HepG2 (cell line): ENCODE measurements around the gene ZMYM4. TPM values are rescaled to one million over a fixed set of nuclear protein-coding genes. Genes with fewer than 3 reads are reported as not detected.

Experiments
- ATAC-seq: fragments of 200-7000 bp; cut with Tn5 transposase; 3 replicates; pipeline ENCODE4 v1.9.1; 2020; ENCODE audit warnings: mild to moderate bottlenecking, moderate library complexity
- BruUV-seq: library from RNA; stranded (reverse); fragments of 400-500 nt; replicated peaks from 2 replicates; lab custom pipeline; 2021; lab: Mats Ljungman, UMichigan
- CTCF ChIA-PET: fragments of 300-600 bp; formaldehyde crosslinking; extraction: SDS; loops from one replicate; lab custom pipeline; 2021; ENCODE audit warnings: low total read pairs, inconsistent platforms, low intra/inter-chr PET ratio; lab: Yijun Ruan, JAX
- POLR2A ChIA-PET: fragments of 350-600 bp; sonication (Branson Sonifier 250); formaldehyde crosslinking; loops from one replicate; lab custom pipeline; 2020; ENCODE audit warnings: antibody characterized with exemption, inconsistent platforms; lab: Yijun Ruan, JAX
- DNase-seq: peaks from one replicate; pipeline ENCODE4 v3.0.0-alpha.2; 2015; ENCODE audit warnings: low spot score
- FAIRE-seq: peaks from 3 replicates; lab custom pipeline; 2011; peaks lifted over from hg19 to GRCh38; lab: Jason Lieb, UNC
- H2AFZ ChIP-seq: one replicate; pipeline ENCODE4 v1.6.1; 2011; ENCODE audit warnings: low read length, inconsistent platforms
- H3K27ac ChIP-seq: fragments of 300-600 bp; 3 replicates; pipeline ENCODE4 v1.8.0; 2011; ENCODE audit warnings: mixed run types, mild to moderate bottlenecking, mixed read lengths, low read length, inconsistent platforms; ENCODE audit not compliant: insufficient read depth; ENCODE audit errors: extremely low read length
- H3K27me3 ChIP-seq, 2 experiments: fragments of 200-600 bp in 1 of 2; 2 replicates in 1 of 2; 3 replicates in 1 of 2; pipeline versions ENCODE4 v1.6.0 to v1.8.0; 2011; ENCODE audit warnings: low read length in 2 of 2, mild to moderate bottlenecking in 2 of 2, moderate library complexity in 2 of 2, inconsistent platforms in 1 of 2; ENCODE audit not compliant: insufficient read depth in 2 of 2, control insufficient read depth in 1 of 2
- H3K36me3 ChIP-seq, 2 experiments: fragments of 200-600 bp in 1 of 2; replicated peaks in 1 of 2; 2 replicates in 1 of 2; 3 replicates in 1 of 2; pipeline versions ENCODE4 v1.5.1 to v1.8.0; 2011; ENCODE audit warnings: low read length in 2 of 2, inconsistent platforms in 1 of 2; ENCODE audit not compliant: insufficient read depth in 2 of 2, control insufficient read depth in 1 of 2
- H3K4me1 ChIP-seq: 2 replicates; pipeline ENCODE4 v1.5.1; 2012; ENCODE audit warnings: low read length, inconsistent platforms; ENCODE audit not compliant: insufficient read depth
- H3K4me2 ChIP-seq: 2 replicates; pipeline ENCODE4 v1.6.0; 2011; ENCODE audit warnings: low read depth, low read length, inconsistent platforms
- H3K4me3 ChIP-seq, 3 experiments: fragments of 200-600 bp in 1 of 3; sonication (generic), shearing (Covaris generic) in 1 of 3; replicated peaks in 1 of 3; 2 replicates each; pipeline ENCODE4 v1.5.1; 2011 to 2016; ENCODE audit warnings: low read length in 3 of 3, inconsistent platforms in 2 of 3, low read depth in 2 of 3, mild to moderate bottlenecking in 2 of 3, control low read depth in 1 of 3, mixed read lengths in 1 of 3; ENCODE audit not compliant: insufficient read depth in 1 of 3
- H3K79me2 ChIP-seq: one replicate; pipeline ENCODE4 v1.6.1; 2011; ENCODE audit warnings: low read length, inconsistent platforms; ENCODE audit not compliant: insufficient read depth
- H3K9ac ChIP-seq: 2 replicates; pipeline ENCODE4 v1.6.0; 2011; ENCODE audit warnings: mild to moderate bottlenecking, low read depth, low read length, inconsistent platforms; ENCODE audit not compliant: insufficient read depth
- H3K9me3 ChIP-seq: 2 replicates; pipeline ENCODE4 v1.5.1; 2012; ENCODE audit warnings: mild to moderate bottlenecking, low read length
- H4K20me1 ChIP-seq: 2 replicates; pipeline ENCODE4 v1.6.0; 2011; ENCODE audit warnings: inconsistent platforms, mild to moderate bottlenecking, low read length, moderate library complexity; ENCODE audit not compliant: insufficient read depth
- PRDM15 ChIP-seq: sonication (generic); formaldehyde crosslinking; IDR thresholded peaks from 2 replicates; pipeline ENCODE4 v1.4.0; 2020; ENCODE audit warnings: missing genetic modification reagents
- ZBTB4 ChIP-seq: sonication (generic); formaldehyde crosslinking; IDR thresholded peaks from 2 replicates; pipeline ENCODE4 v1.4.0; 2020; ENCODE audit warnings: missing genetic modification reagents, mild to moderate bottlenecking, borderline replicate concordance
- ZNF564 ChIP-seq: sonication (generic); formaldehyde crosslinking; IDR thresholded peaks from 2 replicates; pipeline ENCODE4 v1.8.1; 2023; ENCODE audit warnings: mild to moderate bottlenecking, missing genetic modification reagents
- in situ Hi-C: cut with HindIII; loops from 2 replicates; pipeline ENCODE4 v1.10.0; 2017; ENCODE audit warnings: low pct_unique_long_range_greater_than_20kb; ENCODE audit not compliant: extremely low pct_ligation_motif_present
- intact Hi-C: fragments of 100-400 bp; cut with micrococcal nuclease; formaldehyde crosslinking; loops from one replicate; pipeline ENCODE4 v1.10.0; 2022; ENCODE audit not compliant: unreplicated experiment
- polyA plus RNA-seq, 8 experiments: library from polyadenylated mRNA; depleted of rRNA in 3 of 8; stranded (reverse) in 7 of 8; unstranded in 1 of 8; fragments of >200 nt; fragmentation: Illumina TruSeq in 4 of 8; extraction: Trizol in 4 of 8; gene quantifications; 2 replicates each; pipeline versions ENCODE4 v1.2.1 to v1.2.3, GENCODE V29; 2011 to 2016; ENCODE audit warnings: low read depth in 4 of 8, missing spikeins in 1 of 8, mixed read lengths in 1 of 8; ENCODE audit not compliant: insufficient read depth in 1 of 8
- total RNA-seq, 5 experiments: library from RNA; depleted of rRNA; stranded (reverse); fragments of >200 nt; fragmentation: Illumina TruSeq; extraction: Trizol; gene quantifications; 2 replicates each; pipeline ENCODE4 v1.2.3, GENCODE V29; 2016; ENCODE audit warnings: low read depth in 1 of 5

ZMYM4 gene
- total and polyA plus RNA-seq, 2 of the 13 experiments (the other 11 are each of a cell fraction or from before 2014, with no cell fraction given): 13.9 to 37.6 TPM

DNA sequence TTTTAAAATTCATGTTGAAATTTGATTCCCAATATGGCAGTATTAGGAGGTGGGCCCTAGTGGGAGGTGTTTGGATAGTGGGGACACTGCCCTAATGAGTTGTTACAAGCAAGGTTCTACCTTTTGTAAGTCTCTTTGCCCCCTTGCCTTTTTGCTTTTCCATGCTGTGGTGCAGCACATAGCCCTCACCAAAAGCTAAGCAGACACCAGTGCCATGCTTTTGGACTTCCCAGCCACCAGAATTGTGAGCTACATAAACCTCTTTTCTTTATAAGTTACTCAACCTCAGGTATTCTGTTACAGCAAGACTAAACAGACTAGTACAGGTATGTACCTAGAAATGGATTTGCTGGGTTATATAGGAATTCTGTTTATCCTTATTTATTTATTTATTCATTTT lies 13.7 kb downstream of the ZMYM4 start:
- BruUV-seq: no TSS peak
- Histone ChIP-seq H3K27me3 (no peaks in the 10 kb centered on the region), H3K27ac (no peak overlapping the region), H4K20me1 (no peaks in the 10 kb centered on the region), H3K79me2 (peaks cover 44% of the 10 kb centered on the region), H2AFZ (no peak overlapping the region), H3K4me2 (no peak overlapping the region), H3K9me3 (peaks cover 8% of the 10 kb centered on the region), H3K4me3 (no peak overlapping the region), H3K4me1 (no peaks in the 10 kb centered on the region), H3K36me3 (peaks cover 2 to 9% of the 10 kb centered on the region in 2 experiments; a peak in 3 of 5 replicates), H3K9ac (no peak overlapping the region)
- POLR2A ChIA-PET: no interaction called here
- CTCF ChIA-PET: no interaction called here
- TF ChIP-seq ZBTB4 (no peak), ZNF564 (CRISPR knock-in tag) (peak; percentile 99), PRDM15 (no peak)
- FAIRE-seq (no peak), ATAC-seq (no peak), DNase-seq (no peak)
- in situ Hi-C loops: loop anchor here (10.0 kb wide), 2 partner anchors 57 to 87 kb away; partner anchors contain the start of gene SFPQ
- intact Hi-C loops: no loop called here
